Duodenal mucosa (tissue), 2 donors: ENCODE results near the gene RBM47.

Experiments used
- H3K27ac ChIP-seq: one replicate; pipeline ENCODE4 v1.7.0; 2013; ENCODE audit warnings: low read depth, low read length
- H3K27me3 ChIP-seq, 2 donors: one replicate each; pipeline ENCODE4 v1.7.0; 2013; ENCODE audit warnings: low read length in 2 of 2, control low read depth in 1 of 2; ENCODE audit not compliant: insufficient read depth in 2 of 2, control insufficient read depth in 1 of 2
- H3K36me3 ChIP-seq, 2 donors: one replicate each; pipeline ENCODE4 v1.7.0; 2013; ENCODE audit warnings: low read length in 2 of 2, control low read depth in 1 of 2; ENCODE audit not compliant: insufficient read depth in 2 of 2, control insufficient read depth in 1 of 2
- H3K4me1 ChIP-seq, 2 donors: one replicate each; pipeline ENCODE4 v1.7.0; 2013; ENCODE audit warnings: low read length in 2 of 2, control low read depth in 1 of 2; ENCODE audit not compliant: insufficient read depth in 2 of 2, control insufficient read depth in 1 of 2
- H3K4me3 ChIP-seq, 2 donors: one replicate each; pipeline ENCODE4 v1.7.0; 2013; ENCODE audit warnings: low read length in 2 of 2, low read depth in 1 of 2
- H3K9ac ChIP-seq, 2 donors: one replicate each; pipeline ENCODE4 v1.7.0; 2013; ENCODE audit warnings: low read length in 2 of 2, low read depth in 1 of 2
- H3K9me3 ChIP-seq, 2 donors: one replicate each; pipeline ENCODE4 v1.7.0; 2013; ENCODE audit warnings: low read length in 2 of 2, control low read depth in 1 of 2; ENCODE audit not compliant: control insufficient read depth in 1 of 2

The RBM47 gene

GRCh38 chr4:40423735-40424134 lies 205.9 kb downstream of the RBM47 start:
- Histone ChIP-seq H3K9ac (no peak overlapping the region), H3K27me3 (no peaks in the 10 kb centered on the region), H3K4me1 (peaks cover 10 to 21% of the 10 kb centered on the region in 2 donors), H3K36me3 (peaks cover 38 to 48% of the 10 kb centered on the region in 2 donors), H3K27ac (no peak overlapping the region), H3K9me3 (no peaks in the 10 kb centered on the region), H3K4me3 (no peak overlapping the region)

GRCh38 chr4:40421839-40422708 lies 207.6 kb downstream of the RBM47 start:
- H3K4me1 ChIP-seq: peaks cover 17 to 30% of the 10 kb centered on the region in 2 donors
- no peak overlapping the region for H3K4me3 ChIP-seq
- no peak overlapping the region for H3K27ac ChIP-seq
- peaks cover 30 to 35% of the 10 kb centered on the region in 2 donors for H3K36me3 ChIP-seq
- no peak overlapping the region for H3K9ac ChIP-seq
- H3K9me3 ChIP-seq: no peaks in the 10 kb centered on the region
- no peaks in the 10 kb centered on the region for H3K27me3 ChIP-seq

DNA sequence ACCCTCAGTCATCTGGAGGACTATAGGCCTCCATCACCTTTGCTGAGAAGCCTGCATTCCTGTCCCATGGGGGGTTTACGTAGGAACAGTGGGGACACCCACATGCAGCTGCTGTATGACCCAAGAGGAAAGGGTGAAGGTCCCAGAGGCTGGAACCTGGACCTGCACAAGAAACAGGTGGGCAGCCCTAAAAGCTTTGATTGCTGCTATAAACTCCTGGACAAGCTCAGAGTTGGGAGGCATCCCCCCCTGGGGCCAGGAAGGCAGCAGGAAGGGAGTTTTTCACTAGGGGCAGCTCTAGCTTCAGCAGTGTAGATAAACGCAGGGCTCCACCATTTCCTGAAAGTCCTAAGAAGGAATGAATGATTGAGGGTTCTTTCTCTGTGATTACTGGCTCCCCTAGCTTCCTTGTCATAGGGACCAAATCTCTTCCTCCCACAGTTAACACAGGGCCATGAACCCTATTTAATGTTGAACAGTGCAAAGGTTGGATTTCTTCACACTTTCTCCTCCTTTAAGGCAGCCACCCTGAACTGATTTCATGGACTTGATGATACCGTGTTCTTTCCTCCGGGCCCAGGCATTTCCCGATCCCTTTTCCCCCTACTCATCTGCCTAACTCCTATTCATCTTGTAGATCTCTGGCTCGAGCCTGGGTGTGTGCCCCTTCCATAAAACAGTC lies 210.3 kb downstream of the RBM47 start:
- no peak overlapping the region for H3K9ac ChIP-seq
- peaks cover 17 to 30% of the 10 kb centered on the region in 2 donors for H3K4me1 ChIP-seq
- H3K27ac ChIP-seq: peak overlapping the region; percentile 53

GRCh38 chr4:40418430-40419230 lies 211.0 kb downstream of the RBM47 start:
- Histone ChIP-seq H3K27ac (peak overlapping the region; percentile 61), H3K9me3 (no peaks in the 10 kb centered on the region), H3K4me3 (no peak overlapping the region), H3K9ac (no peak overlapping the region), H3K27me3 (no peaks in the 10 kb centered on the region), H3K4me1 (peaks cover 17 to 30% of the 10 kb centered on the region in 2 donors), H3K36me3 (peaks cover 9 to 11% of the 10 kb centered on the region in 2 donors)

More for the DNA sequence above, 210.3 kb downstream of the RBM47 start:
- no peaks in the 10 kb centered on the region for H3K27me3 ChIP-seq
- H3K9me3 ChIP-seq: no peaks in the 10 kb centered on the region
- peak overlapping the region in 1 of 2 donors; percentile 0 for H3K4me3 ChIP-seq
- peaks cover 9 to 11% of the 10 kb centered on the region in 2 donors for H3K36me3 ChIP-seq

GRCh38 chr4:40417941-40418340 lies 211.7 kb downstream of the RBM47 start:
- Histone ChIP-seq H3K9me3 (no peaks in the 10 kb centered on the region), H3K4me1 (peaks cover 17 to 30% of the 10 kb centered on the region in 2 donors), H3K27ac (no peak overlapping the region), H3K9ac (no peak overlapping the region), H3K36me3 (peaks cover 9% of the 10 kb centered on the region in 2 donors), H3K27me3 (no peaks in the 10 kb centered on the region), H3K4me3 (no peak overlapping the region)

GRCh38 chr4:40414673-40415072 lies 215.0 kb downstream of the RBM47 start:
- no peak overlapping the region for H3K27ac ChIP-seq
- H3K4me1 ChIP-seq: peaks cover 15 to 19% of the 10 kb centered on the region in 2 donors
- no peaks in the 10 kb centered on the region for H3K9me3 ChIP-seq
- no peak overlapping the region for H3K9ac ChIP-seq
- no peak overlapping the region for H3K4me3 ChIP-seq
- no peaks in the 10 kb centered on the region for H3K27me3 ChIP-seq
- H3K36me3 ChIP-seq: no peaks in the 10 kb centered on the region

DNA sequence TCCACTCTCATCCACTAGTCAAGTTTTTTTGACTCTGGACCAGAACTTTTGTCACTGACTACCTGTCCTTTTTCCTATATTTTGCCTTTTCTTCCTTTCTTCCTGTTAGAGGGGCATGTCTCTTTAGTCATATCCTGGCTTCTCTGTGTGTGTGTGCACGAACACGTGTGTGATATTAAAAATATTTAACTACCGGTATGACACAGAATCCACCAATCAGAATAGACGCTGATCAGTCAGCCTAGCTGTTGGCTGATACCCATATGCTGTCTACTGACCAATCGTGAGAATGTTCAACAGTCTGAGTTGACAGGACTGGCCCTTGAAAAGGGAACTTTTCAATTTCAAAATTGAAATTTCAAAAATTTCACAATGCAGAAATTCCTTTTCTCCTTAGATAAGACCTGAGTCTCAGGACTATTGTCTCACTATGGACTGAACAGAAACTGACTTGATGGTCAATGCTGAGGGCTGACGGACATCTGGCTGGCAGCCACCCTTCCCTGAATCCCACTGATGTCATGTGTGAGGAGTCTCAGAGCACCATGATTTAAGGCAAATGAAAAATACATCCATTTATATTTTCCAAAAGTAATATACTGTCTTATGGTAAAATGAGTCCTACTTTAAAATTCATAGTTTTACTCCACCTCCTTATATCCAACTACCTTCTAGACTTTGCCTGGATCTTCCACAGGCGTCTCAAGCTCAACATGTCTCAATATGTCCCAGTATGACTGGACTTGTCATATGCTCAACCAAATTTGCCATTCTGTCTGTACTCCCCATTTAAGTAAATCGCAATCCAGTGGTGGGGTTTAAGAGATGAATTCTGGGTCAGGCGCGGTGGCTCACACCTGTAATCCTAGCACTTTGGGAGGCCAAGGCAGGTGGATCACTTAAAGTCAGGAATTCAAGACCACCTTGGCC lies 216.5 kb downstream of the RBM47 start:
- H3K36me3 ChIP-seq: no peaks in the 10 kb centered on the region
- H3K4me3 ChIP-seq: no peak overlapping the region
- peaks cover 4% of the 10 kb centered on the region in 2 donors for H3K4me1 ChIP-seq
- no peaks in the 10 kb centered on the region for H3K9me3 ChIP-seq
- H3K27ac ChIP-seq: no peak overlapping the region
- H3K9ac ChIP-seq: no peak overlapping the region
- H3K27me3 ChIP-seq: no peaks in the 10 kb centered on the region

GRCh38 chr4:40412388-40412787 lies 217.3 kb downstream of the RBM47 start:
- H3K9ac ChIP-seq: no peak overlapping the region
- no peak overlapping the region for H3K4me3 ChIP-seq
- H3K4me1 ChIP-seq: no peaks in the 10 kb centered on the region
- no peaks in the 10 kb centered on the region for H3K27me3 ChIP-seq
- H3K27ac ChIP-seq: no peak overlapping the region
- H3K36me3 ChIP-seq: no peaks in the 10 kb centered on the region
- no peaks in the 10 kb centered on the region for H3K9me3 ChIP-seq

DNA sequence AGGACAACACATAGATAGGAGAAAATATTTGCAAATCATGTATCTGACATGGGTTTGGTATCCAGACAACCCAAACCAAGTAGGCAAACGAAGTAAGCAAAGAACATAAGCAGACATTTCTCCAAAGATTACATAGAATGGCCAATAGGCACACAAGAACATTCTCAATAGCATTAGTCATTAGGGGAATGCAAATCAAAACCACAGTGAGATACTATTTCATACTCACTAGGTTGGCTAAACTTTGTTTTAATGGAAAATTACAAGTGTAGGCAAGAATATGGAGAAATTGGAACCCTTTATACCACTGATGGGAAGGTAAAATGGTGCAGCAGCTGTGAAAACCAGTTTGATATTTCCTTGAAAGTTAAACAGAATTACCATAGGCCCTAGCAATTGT lies 219.8 kb downstream of the RBM47 start:
- H3K27me3 ChIP-seq: no peaks in the 10 kb centered on the region

More for the DNA sequence above, 219.8 kb downstream of the RBM47 start:
- Histone ChIP-seq H3K9ac (no peak overlapping the region), H3K4me3 (no peak overlapping the region), H3K4me1 (peaks cover 0 to 4% of the 10 kb centered on the region in 2 donors), H3K9me3 (peaks cover 0 to 5% of the 10 kb centered on the region in 2 donors), H3K27ac (no peak overlapping the region), H3K36me3 (no peaks in the 10 kb centered on the region)
